Measurements from ENCODE around the gene NEURL2.

NEURL2 gene

GRCh38 chr20:45913116-45913515 is 22.1 kb upstream of the NEURL2 start:
- no peak for TF ChIP-seq CTCF (IDR thresholded peaks at IDR 0.05; ENCODE audit: low read depth, low read length)

GRCh38 chr20:45912344-45912682 is 21.3 kb upstream of the NEURL2 start:
- no peaks in the 10 kb centered on the region for H3K27me3 ChIP-seq
- no peaks in the 10 kb centered on the region for H3K9me3 ChIP-seq
- TF ChIP-seq CTCF (IDR thresholded peaks at IDR 0.05; ENCODE audit: low read depth, low read length) = no peak
- H3K4me1 ChIP-seq = no peaks in the 10 kb centered on the region
- no peak for DNase-seq
- H3K36me3 ChIP-seq = peaks cover 10% of the 10 kb centered on the region
- peak overlapping the region; percentile 69 for H3K4me3 ChIP-seq (ENCODE audit: low read depth, low read length)

More at GRCh38 chr20:45913116-45913515, 22.1 kb upstream of the NEURL2 start:
- H3K27me3 ChIP-seq = no peaks in the 10 kb centered on the region
- no peak overlapping the region for H3K4me3 ChIP-seq (ENCODE audit: low read depth, low read length)
- H3K9me3 ChIP-seq = no peaks in the 10 kb centered on the region
- peaks cover 10% of the 10 kb centered on the region for H3K36me3 ChIP-seq
- no peak for DNase-seq
- H3K4me1 ChIP-seq = no peaks in the 10 kb centered on the region

GRCh38 chr20:45911486-45912343 is 20.7 kb upstream of the NEURL2 start, which contains the start of gene PLTP:
Gene PLTP (minus strand): TSS chr20:45912155. CDS start chr20:45911452, 703 bp downstream.
- DNase-seq = peak; percentile 87
- peaks cover 10% of the 10 kb centered on the region for H3K36me3 ChIP-seq
- no peaks in the 10 kb centered on the region for H3K27me3 ChIP-seq
- no peaks in the 10 kb centered on the region for H3K9me3 ChIP-seq
- TF ChIP-seq CTCF (IDR thresholded peaks at IDR 0.05; ENCODE audit: low read depth, low read length) = no peak
- peak within 1 kb of the TSS; percentile 69 for H3K4me3 ChIP-seq (ENCODE audit: low read depth, low read length)
- H3K4me1 ChIP-seq = no peaks in the 10 kb centered on the region

GRCh38 chr20:45910670-45911485 is 19.9 kb upstream of the NEURL2 start:
- Histone ChIP-seq H3K9me3 (no peaks in the 10 kb centered on the region), H3K4me1 (no peaks in the 10 kb centered on the region), H3K27me3 (no peaks in the 10 kb centered on the region), H3K4me3 (ENCODE audit: low read depth, low read length) (peak overlapping the region; percentile 69), H3K36me3 (peaks cover 10% of the 10 kb centered on the region)
- DNase-seq = peak; percentile 99
- no peak for TF ChIP-seq CTCF (IDR thresholded peaks at IDR 0.05; ENCODE audit: low read depth, low read length)

- H3K9me3 ChIP-seq = no peaks in the 10 kb centered on the region
- H3K4me3 ChIP-seq (ENCODE audit: low read depth, low read length) = peak overlapping the region; percentile 17
- H3K27me3 ChIP-seq = no peaks in the 10 kb centered on the region
- DNase-seq = no peak
- no peaks in the 10 kb centered on the region for H3K4me1 ChIP-seq
- peaks cover 10% of the 10 kb centered on the region for H3K36me3 ChIP-seq
- no peak for TF ChIP-seq CTCF (IDR thresholded peaks at IDR 0.05; ENCODE audit: low read depth, low read length)
Observed at GRCh38 chr20:45909817-45910669, 19.0 kb upstream of the NEURL2 start.

All from BE2C (cell line).